ENCODE measurements around the gene GRAMD2A.

Gene GRAMD2A

DNA sequence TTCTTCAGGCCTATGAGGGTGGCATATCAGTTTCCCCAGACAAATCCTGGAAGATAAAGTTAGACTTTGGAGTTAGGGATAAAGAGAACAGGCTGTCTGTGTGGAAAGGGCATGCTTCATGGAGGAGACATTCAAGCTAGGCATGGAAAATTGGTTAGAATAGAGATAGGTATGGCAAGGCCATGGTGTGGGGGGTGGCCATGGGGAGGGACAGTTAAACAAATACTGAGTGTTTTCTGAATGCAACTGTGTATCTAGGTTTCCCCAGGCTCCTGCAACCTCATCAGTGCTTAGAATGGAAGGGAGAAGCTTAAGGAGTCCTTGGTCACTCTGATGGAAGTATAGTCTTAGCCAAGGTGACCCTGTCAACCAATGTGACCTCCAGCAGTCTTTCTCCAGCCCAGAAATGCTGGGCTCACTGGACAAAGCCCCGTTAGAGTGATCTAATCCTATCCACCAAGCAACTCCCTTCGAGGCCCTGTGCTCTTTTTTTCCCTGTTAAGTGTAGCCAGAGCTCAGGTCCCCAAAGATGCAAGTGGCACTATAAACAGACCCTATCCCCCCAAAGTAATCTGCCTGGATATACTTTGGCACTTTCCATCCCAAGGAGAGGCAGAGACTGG is 38.9 kb upstream of the GRAMD2A start:
- TF ChIP-seq, protein P1, sequence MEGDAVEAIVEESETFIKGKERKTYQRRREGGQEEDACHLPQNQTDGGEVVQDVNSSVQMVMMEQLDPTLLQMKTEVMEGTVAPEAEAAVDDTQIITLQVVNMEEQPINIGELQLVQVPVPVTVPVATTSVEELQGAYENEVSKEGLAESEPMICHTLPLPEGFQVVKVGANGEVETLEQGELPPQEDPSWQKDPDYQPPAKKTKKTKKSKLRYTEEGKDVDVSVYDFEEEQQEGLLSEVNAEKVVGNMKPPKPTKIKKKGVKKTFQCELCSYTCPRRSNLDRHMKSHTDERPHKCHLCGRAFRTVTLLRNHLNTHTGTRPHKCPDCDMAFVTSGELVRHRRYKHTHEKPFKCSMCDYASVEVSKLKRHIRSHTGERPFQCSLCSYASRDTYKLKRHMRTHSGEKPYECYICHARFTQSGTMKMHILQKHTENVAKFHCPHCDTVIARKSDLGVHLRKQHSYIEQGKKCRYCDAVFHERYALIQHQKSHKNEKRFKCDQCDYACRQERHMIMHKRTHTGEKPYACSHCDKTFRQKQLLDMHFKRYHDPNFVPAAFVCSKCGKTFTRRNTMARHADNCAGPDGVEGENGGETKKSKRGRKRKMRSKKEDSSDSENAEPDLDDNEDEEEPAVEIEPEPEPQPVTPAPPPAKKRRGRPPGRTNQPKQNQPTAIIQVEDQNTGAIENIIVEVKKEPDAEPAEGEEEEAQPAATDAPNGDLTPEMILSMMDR (IDR thresholded peaks at IDR 0.05): no peak
- peak overlapping the region; percentile 51 for H3K4me3 ChIP-seq
- DNase-seq (ENCODE audit: low spot score): no peak
- H3K27ac ChIP-seq: peak overlapping the region in 1 of 2 donors; percentile 79

DNA sequence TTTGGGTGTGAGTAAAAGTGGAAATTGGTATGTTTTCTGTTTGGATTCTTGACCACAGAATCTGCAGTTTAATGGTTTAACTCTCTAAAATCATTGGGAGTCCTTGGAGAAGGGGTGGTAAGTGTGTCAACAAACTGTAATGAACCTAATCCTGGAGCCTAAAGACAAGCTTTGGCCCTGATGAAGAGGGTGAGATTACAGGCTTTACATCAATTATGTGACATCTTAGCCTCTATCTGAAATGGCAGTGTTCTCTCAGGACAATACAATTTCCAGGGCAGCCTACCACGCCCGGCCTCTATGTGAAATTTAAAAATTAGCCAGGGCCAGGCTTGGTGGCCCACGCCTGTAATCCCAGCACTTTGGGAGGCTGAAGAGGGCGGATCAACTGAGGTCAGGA is 37.7 kb upstream of the GRAMD2A start:
- TF ChIP-seq, protein P1 (IDR thresholded peaks at IDR 0.05): no peak
- no peak for DNase-seq (ENCODE audit: low spot score)
- H3K4me3 ChIP-seq: no peak overlapping the region

DNA sequence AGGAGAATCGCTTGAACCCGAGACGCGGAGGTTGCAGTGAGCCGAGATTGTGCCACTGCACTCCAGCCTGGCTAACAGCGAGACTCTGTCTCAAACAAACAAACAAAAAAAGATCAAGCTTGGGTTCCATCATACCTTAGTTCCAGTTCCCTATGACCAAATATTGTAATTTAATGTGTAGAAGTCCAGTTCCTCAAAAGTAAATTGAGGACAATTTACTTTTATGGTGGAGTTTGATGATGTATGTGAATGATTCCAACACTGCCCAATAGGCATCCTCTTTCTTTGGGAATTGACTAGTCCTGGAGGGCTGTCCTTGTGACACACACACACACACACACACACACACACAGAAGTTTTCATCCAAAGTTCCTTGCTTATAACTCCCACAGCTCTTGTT is 36.2 kb upstream of the GRAMD2A start:
- DNase-seq (ENCODE audit: low spot score): no peak
- TF ChIP-seq, protein P1 (IDR thresholded peaks at IDR 0.05): no peak
- no peak overlapping the region for H3K27ac ChIP-seq
- H3K4me3 ChIP-seq: no peak overlapping the region

More for the DNA sequence above, 37.7 kb upstream of the GRAMD2A start:
- H3K27ac ChIP-seq: no peak overlapping the region

DNA sequence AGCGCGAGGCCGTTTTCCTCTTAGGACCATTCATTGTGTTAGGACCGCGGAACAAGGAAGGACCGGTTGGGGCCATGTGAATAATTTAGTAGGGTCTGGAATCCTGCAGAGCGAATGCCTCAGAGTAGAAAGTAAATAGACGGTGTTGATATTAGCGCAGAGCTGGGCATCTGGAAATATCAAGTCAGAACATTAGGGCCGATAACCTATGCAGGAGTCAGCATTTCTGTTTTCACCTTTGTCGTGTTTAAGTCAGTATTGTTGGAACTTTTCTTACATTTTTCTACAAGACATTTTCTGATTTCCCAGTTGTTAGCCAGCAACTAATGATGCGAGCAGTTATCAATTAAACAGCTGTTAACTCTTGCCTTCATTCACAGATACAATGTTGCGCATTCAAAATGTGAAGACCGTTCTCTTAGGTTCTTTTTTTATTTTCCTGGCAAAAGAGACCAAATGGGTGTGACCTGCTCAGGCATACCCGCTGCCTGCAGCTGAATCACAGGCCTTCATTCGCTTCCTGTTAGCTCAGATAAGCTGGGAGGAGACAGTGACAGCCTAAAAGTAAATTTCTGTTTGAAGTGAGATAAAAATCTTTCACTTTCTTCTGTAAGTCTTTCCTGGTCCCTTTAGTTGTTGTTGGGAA is 34.4 kb upstream of the GRAMD2A start:
- DNase-seq (ENCODE audit: low spot score): no peak
- peak overlapping the region; percentile 85 to 99 for H3K27ac ChIP-seq
- peak overlapping the region; percentile 98 for H3K4me3 ChIP-seq
- TF ChIP-seq, protein P1 (IDR thresholded peaks at IDR 0.05): no peak

DNA sequence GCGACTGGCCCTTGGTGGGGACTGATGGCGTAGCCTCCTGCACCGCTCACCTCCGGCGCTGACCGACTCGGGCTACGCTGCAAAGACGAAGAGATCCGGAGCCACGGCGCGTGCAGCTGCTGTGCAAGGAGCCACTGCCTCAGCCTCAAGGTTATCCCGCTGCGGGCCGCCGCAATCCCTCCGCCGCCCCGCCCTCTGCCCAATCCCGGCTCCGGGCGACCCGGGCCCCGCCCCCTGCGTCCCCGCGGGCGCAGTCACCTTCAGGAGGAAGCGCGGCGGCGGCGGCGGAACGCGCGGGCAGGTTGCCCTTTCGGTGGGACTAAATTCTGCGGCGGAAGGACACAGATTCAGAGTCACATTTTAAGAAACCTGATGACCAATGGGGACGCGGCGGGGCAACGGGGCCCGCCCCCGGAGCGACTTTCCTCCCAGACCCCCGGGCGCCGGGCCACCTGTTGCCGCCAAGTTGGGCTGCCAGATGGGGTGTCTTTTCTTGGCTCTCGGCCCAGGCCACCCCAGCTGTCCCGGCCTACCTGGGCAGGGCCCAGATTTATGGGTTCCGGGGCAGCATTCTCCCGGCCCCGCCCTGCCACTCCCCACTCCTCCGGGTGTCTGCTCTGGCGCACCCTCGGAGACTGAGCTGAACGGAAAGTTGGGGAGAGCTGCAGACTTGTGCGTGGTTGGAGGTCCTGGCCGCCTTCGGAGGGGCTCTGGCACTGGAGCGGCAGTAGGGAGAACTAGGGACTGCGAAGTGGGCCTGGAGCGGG is 33.7 kb upstream of the GRAMD2A start, which contains the start of gene PKM:
Gene PKM, minus strand, starts transcription at position 125 of the 767 bp plus-strand sequence. CDS start 12,093 bp downstream, outside the sequence.
- peak within 1 kb of the TSS; percentile 98 for H3K4me3 ChIP-seq
- H3K27ac ChIP-seq: peak within 1 kb of the TSS; percentile 85 to 99
- DNase-seq (ENCODE audit: low spot score): peak; percentile 96
- TF ChIP-seq, protein P1 (IDR thresholded peaks at IDR 0.05): no peak

DNA sequence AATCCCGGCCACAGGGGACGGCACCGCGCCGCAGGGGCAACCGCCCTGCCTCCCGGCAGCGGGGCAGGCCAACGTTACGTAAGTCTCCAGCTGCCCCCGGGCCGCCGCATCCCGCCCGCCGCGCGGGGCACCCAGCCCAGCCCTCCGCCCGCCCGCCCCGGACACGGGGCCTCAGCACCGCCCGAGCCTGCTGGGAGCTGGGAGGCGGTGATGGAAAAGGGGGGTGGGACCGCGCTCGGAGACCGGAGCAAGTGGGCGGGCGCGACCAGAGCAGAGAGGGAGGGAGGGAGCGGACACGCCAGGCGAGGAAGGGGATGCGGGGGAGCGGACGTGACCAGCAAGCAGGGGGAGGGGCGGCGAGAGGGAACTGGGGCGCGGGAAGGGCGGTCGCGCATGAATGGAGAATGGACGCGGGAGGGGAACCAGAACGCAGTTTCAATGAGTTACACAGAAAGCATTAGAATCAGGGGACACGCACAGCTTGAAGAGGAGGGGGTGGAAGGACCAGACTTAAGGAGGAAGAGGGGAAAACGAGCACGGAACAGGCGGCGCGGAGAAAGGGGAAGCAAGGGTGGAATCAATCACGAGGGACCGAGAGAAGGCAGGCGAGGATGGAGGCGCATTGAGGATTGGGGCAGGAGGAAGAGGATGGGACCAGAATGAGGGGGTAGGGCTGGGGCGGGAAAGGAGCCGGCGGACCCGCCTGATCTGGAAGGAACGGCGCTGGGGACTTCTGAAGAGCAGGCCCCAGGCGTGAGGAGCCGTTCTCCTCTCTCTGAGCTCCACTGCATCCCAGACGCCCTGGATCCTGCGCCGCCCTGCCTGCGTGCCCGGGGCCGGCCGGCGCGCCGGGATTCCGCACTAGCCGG is 32.8 kb upstream of the GRAMD2A start:
- Histone ChIP-seq H3K4me3 (peak overlapping the region; percentile 98), H3K27ac (peak overlapping the region; percentile 85 to 99)
- peak; percentile 94 for DNase-seq (ENCODE audit: low spot score)
- TF ChIP-seq, protein P1 (IDR thresholded peaks at IDR 0.05): no peak
